ENCODE data around the gene TSEN34.
"Not testable (repeated sequence)": the region's sequence is repeated elsewhere in the genome, so short reads cannot be mapped to it uniquely, and the experiment has no call there.

TSEN34 gene

GRCh38 chr19:54209811-54210494 is 18.8 kb downstream of the TSEN34 start:
- peak; percentile 26 for DNase-seq

- no peak for DNase-seq
These were observed 20.1 kb downstream of the TSEN34 start for GRCh38 chr19:54211235-54211634.

GRCh38 chr19:54214217-54214616 is 23.1 kb downstream of the TSEN34 start:
- DNase-seq: not testable (repeated sequence)

GRCh38 chr19:54214734-54215133 is 23.6 kb downstream of the TSEN34 start:
- not testable (repeated sequence) for DNase-seq

- DNase-seq: no peak
These were observed 25.8 kb downstream of the TSEN34 start for GRCh38 chr19:54216869-54217268.

- not testable (repeated sequence) for DNase-seq
These were observed 26.6 kb downstream of the TSEN34 start for GRCh38 chr19:54217517-54218247.

GRCh38 chr19:54218259-54218658 is 27.2 kb downstream of the TSEN34 start:
- DNase-seq: no peak

GRCh38 chr19:54218960-54219661 is 28.0 kb downstream of the TSEN34 start:
- DNase-seq: no peak

- DNase-seq: not testable (repeated sequence)
These were observed 28.6 kb downstream of the TSEN34 start for GRCh38 chr19:54219702-54220101.

- DNase-seq: not testable (repeated sequence)
These were observed 30.8 kb downstream of the TSEN34 start for GRCh38 chr19:54221947-54222346.

- DNase-seq: not testable (repeated sequence)
These were observed 31.6 kb downstream of the TSEN34 start, which contains the start of gene LILRB3 for GRCh38 chr19:54222474-54223276. Gene LILRB3, minus strand, starts transcription at chr19:54223007. Its CDS starts 31 bp downstream, at chr19:54222976.

GRCh38 chr19:54223277-54223936 is 32.3 kb downstream of the TSEN34 start:
- DNase-seq: not testable (repeated sequence)

- not testable (repeated sequence) for DNase-seq
These were observed 32.8 kb downstream of the TSEN34 start for GRCh38 chr19:54223937-54224281.

GRCh38 chr19:54224619-54225018 is 33.5 kb downstream of the TSEN34 start:
- not testable (repeated sequence) for DNase-seq

GRCh38 chr19:54229146-54229545 is 38.0 kb downstream of the TSEN34 start:
- no peak for DNase-seq

- DNase-seq: no peak
These were observed 38.9 kb downstream of the TSEN34 start for GRCh38 chr19:54230031-54230430.

- DNase-seq: peak; percentile 87
These were observed 40.2 kb downstream of the TSEN34 start for GRCh38 chr19:54231077-54231931.

- DNase-seq: no peak
These were observed 42.8 kb downstream of the TSEN34 start for GRCh38 chr19:54233941-54234340.

GRCh38 chr19:54239491-54240371 is 48.6 kb downstream of the TSEN34 start:
- DNase-seq: not testable (repeated sequence)
